ENCODE results near the gene SATB1. TPM values are rescaled to one million over a fixed set of nuclear protein-coding genes. Genes with fewer than 3 reads are reported as not detected.

SATB1 gene
- total and polyA plus RNA-seq, 2 experiments from 2014 or later, result 17.4 to 28.9 TPM

- H3K4me2 ChIP-seq, result no peak overlapping the region
- no peak overlapping the region for H2AFZ ChIP-seq
- H3K27ac ChIP-seq (ENCODE audit: low read depth), result no peak overlapping the region
- no peaks in the 10 kb centered on the region for H3F3A ChIP-seq (replicated peaks; ENCODE audit: low read depth)
- no peaks in the 10 kb centered on the region for H3K79me2 ChIP-seq (replicated peaks; ENCODE audit: insufficient read depth)
- H3K4me1 ChIP-seq (ENCODE audit: insufficient read depth), result peaks cover 45% of the 10 kb centered on the region
- Mint-ChIP-seq H3K27me3 (ENCODE audit: insufficient read depth, low read depth, poor library complexity) (peaks cover 1% of the 10 kb centered on the region), H3K9me3 (no peaks in the 10 kb centered on the region), H3K36me3 (ENCODE audit: low read depth) (no peaks in the 10 kb centered on the region), H3K4me3 (no peak overlapping the region), H3K27ac (no peak overlapping the region), H3K4me1 (peaks cover 47% of the 10 kb centered on the region)
- TF ChIP-seq EZH2phosphoT487 (IDR thresholded peaks at IDR 0.05; ENCODE audit: unreplicated experiment), result no peak
- no peak for TF ChIP-seq NANOG (IDR thresholded peaks at IDR 0.05; ENCODE audit: borderline replicate concordance)
- no peak for TF ChIP-seq REST (IDR thresholded peaks at IDR 0.05; ENCODE audit: unreplicated experiment)
- TF ChIP-seq POLR2AphosphoS5 (IDR thresholded peaks at IDR 0.05; ENCODE audit: low read depth), result no peak
- TF ChIP-seq EZH2 (IDR thresholded peaks at IDR 0.05; ENCODE audit: low read depth, unreplicated experiment), result no peak
- TF ChIP-seq ZNF462 (CRISPR knock-in tag; IDR thresholded peaks at IDR 0.05), result no peak
- TF ChIP-seq CREB1 (CRISPR knock-in tag; IDR thresholded peaks at IDR 0.05; ENCODE audit: low read depth), result no peak
- TF ChIP-seq ETS1 (IDR thresholded peaks at IDR 0.05), result no peak
- TF ChIP-seq CTCF (conservative IDR thresholded peaks at IDR 0.05; ENCODE audit: low read depth in 2 of 2), result no peak
- no peak for TF ChIP-seq ZNF114 (CRISPR knock-in tag; IDR thresholded peaks at IDR 0.05)
- TF ChIP-seq ZNF331 (CRISPR knock-in tag; IDR thresholded peaks at IDR 0.05; ENCODE audit: low read depth), result no peak
- no peak for TF ChIP-seq STAT1 (IDR thresholded peaks at IDR 0.05; ENCODE audit: unreplicated experiment)
- TF ChIP-seq JUNB (IDR thresholded peaks at IDR 0.05; ENCODE audit: unreplicated experiment), result no peak
- H3K27me3 ChIP-seq (ENCODE audit: insufficient read depth), result no peaks in the 10 kb centered on the region
- H3K9me2 ChIP-seq (ENCODE audit: insufficient read depth), result no peaks in the 10 kb centered on the region
- H4K20me1 ChIP-seq (replicated peaks; ENCODE audit: insufficient read depth), result no peaks in the 10 kb centered on the region
- no peaks in the 10 kb centered on the region for H3K36me3 ChIP-seq (ENCODE audit: insufficient read depth)
- no peak for ATAC-seq
- no peak for DNase-seq (ENCODE audit: low spot score)
- no peak overlapping the region for H3K4me3 ChIP-seq
Measured at GRCh38 chr3:18338827-18339514, 86.2 kb downstream of the SATB1 start.
